GM11168 (cell line): ENCODE measurements around the gene TGM3.

ENCODE experiments used
- in situ Hi-C: fragments of 300-500 bp; cut with MboI; formaldehyde crosslinking; loops from one replicate; pipeline ENCODE4 v1.12.0; 2022; ENCODE audit warnings: low sequenced_read_pairs; ENCODE audit not compliant: unreplicated experiment

TGM3 gene

DNA sequence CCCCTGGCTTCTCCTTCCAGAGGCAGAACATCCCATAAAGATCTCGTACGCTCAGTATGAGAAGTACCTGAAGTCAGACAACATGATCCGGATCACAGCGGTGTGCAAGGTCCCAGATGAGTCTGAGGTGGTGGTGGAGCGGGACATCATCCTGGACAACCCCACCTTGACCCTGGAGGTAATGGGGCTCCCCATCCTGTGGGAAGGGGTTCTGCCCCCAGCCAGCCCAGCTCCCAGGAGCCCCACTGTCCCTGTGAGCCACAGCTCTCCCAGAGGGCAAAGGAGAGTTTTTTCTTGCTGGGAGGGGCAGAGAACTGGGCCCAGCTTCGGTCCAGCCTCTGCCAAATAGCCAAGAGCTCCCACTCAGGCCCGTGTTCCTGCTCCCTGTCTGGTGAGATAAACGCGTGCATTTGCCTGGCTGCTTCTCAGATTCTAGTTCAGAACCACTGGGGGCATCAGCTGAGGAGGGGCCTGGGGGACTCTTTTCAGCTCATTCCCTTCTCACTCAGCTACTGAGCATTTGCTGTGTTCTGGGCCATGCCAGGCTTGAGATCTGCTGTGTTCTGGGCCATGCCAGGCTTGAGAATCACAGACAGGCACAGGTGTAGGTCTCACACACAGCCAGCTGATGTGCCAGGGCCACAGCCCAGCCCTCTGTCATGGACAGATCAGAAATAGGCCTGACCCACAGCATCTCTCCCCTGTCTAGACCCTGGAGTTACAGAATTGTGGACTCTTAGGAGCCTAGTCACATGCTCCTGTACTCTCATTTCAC lies 39.5 kb downstream of the TGM3 start:
- in situ Hi-C loops = no loop called here

DNA sequence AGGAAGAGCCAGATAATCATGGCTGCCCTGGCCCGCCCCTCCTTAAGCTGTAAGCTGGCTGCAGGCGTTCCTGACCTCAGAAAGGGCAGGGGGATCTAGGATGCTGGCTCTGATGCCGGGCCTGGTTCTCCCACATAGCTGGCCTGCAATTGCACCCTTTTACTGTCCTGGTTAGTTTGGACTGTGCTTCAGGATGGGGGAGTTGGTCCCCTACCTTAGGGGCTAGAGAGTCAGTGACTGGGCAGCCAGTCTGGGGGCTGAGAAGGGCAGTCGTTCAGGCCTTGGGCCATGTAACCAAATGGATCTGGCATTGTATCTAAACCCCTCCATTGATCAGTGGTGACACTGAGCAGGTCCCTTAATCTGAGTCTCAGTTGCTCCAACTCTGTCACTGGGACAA lies 40.7 kb downstream of the TGM3 start:
- in situ Hi-C loops = no loop called here

DNA sequence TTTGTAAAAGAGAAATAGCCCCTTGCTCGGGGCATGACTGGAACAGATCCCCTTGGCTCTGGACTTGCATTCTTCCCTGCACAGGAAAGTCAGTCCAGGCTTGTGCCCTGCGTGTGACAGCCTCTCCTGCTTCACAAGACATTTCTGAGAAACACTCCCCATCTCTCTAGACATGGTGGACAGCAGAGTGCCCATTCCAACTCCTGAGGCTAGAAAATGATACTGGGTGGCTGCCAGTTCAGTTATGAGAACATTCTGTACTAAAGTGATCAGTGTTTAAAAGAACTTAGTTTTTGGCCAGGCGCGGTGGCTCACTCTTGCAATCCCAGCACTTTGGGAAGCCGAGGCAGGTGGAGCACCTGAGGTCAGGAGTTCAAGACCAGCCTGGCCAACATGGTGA lies 41.3 kb downstream of the TGM3 start:
- in situ Hi-C loops = no loop called here

DNA sequence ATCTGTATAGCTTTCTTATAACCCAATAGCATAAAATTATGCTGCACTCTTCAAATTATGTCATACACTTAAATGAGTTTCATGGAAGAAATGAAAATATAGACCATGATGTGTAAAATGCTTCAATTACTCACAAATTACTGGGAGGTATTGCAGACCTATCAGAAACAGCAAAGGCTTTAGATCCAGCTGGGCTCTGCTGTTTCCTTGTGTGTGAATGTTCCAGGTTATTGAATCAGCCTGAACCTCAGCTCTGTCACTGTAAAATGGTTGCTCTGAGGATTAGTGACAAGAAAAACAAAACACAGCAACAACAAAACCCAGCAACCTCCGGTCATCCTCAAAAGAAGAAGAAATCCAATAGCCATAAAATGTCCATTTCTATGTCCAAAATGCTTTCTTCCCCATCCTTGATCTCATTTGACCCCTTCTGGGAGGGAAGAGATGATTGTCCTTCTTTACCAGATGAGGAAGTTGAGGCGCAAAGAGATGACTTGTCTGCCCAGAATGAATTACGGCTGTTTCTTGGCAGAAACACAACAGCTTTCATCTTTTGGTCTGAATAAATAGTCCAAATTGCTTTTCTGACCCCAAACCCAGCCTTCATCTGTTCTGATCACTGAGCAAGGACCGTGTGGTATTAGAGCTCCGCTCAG lies 42.7 kb downstream of the TGM3 start:
- in situ Hi-C loops = no loop called here

DNA sequence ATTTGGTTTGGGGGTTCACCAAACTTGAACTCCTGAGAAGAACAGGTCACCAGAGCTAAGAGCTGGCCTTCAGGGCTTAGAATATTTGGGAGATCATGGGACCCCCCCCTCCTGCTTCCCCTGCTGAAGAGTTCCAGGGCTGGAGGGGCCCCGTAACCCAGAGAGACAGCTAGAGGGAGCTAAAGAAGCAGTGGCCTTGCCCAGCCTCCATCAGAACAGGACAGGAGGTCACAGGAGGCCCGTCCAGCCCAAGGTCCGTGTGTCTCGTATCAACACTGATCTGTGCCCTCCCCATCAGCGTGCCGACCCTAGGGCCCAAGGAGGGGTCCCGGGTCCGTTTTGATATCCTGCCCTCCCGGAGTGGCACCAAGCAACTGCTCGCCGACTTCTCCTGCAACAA lies 44.3 kb downstream of the TGM3 start:
- in situ Hi-C loops = no loop called here

- in situ Hi-C loops = no loop called here
Measured at GRCh38 chr20:2340823-2341222, 45.0 kb downstream of the TGM3 start.

- in situ Hi-C loops = no loop called here
Measured at GRCh38 chr20:2341336-2341735, 45.5 kb downstream of the TGM3 start.

GRCh38 chr20:2342243-2342642 lies 46.4 kb downstream of the TGM3 start:
- in situ Hi-C loops = no loop called here

DNA sequence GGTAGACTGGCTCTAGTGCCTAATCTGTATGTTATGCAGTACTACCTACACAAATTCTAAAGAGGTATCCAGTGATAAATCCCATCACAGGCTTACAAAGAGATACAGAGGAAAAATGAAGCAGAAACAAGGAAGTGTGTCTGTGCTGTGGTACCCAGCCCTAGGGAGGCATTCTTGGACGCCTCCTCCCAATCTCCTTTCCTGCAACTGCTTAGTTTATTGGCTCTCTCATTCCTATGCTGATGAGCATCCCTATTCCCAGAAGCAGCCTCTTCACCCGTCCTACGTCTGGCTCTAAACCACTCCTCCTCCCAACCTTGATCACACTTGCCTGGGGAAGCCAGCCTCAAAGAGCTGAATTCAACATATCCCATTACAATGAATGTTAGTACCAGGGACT lies 50.4 kb downstream of the TGM3 start:
- in situ Hi-C loops = no loop called here

DNA sequence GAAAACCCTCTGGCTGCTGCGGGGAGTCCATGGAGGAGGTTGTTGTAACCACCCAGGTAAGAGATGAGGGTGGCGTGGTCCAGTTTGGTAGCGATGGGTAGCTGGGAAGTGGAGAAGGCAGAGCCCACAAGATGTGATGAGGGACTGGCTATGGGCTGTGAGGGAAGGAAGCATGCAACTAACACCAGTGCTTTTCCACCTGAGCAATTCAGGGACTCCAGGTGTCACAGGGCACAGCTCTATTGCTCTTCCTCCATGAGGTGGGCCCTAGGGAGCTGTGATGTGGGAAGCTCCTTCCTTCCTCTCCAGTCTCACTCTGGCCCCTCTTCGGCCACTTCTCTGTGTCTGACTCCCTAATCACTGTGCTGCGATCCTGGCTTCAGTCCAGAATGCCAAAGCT lies 52.5 kb downstream of the TGM3 start:
- in situ Hi-C loops = no loop called here

DNA sequence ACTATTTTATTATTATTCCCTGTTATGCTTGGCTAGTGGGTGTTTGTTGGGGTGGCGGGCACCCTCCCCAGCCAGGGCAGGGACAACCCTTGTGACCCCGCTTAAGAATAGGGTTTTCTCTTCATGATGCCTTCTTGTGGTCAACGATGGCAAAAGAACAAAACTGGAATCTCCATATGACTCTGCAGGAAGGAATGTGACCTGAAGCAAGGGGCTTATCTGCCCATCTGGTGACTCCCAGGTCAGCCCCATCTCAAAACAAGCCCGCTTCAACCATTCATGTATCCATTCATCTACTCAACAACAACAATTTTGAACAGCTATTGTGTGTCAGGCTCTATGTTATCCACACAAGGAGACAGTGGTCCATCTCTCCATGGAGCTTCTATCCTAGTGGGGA lies 54.0 kb downstream of the TGM3 start:
- in situ Hi-C loops = no loop called here

- in situ Hi-C loops = no loop called here
Measured at GRCh38 chr20:2350606-2351005, 54.8 kb downstream of the TGM3 start.

DNA sequence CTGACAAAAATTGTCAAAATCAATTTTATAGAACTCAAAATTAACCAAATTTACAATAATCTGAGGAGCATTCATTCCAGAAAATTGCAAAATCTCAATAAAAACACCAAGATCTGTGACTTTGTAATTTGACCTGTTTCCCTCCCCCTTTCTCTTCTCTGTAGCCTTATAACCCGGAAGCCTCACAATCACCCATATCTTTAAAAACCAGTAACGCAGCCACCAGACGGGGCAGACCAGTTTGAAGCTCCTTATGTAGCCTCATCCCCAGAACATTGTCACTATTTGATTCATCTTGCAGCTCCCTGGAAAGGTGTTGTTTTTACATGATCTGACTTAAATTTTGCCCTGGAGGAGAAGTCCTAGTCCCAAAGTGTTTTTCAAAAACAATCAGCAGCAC lies 57.4 kb downstream of the TGM3 start:
- in situ Hi-C loops = no loop called here

- in situ Hi-C loops = no loop called here
Measured at GRCh38 chr20:2357114-2357513, 61.3 kb downstream of the TGM3 start.

GRCh38 chr20:2358006-2358405 lies 62.2 kb downstream of the TGM3 start:
- in situ Hi-C loops = no loop called here

DNA sequence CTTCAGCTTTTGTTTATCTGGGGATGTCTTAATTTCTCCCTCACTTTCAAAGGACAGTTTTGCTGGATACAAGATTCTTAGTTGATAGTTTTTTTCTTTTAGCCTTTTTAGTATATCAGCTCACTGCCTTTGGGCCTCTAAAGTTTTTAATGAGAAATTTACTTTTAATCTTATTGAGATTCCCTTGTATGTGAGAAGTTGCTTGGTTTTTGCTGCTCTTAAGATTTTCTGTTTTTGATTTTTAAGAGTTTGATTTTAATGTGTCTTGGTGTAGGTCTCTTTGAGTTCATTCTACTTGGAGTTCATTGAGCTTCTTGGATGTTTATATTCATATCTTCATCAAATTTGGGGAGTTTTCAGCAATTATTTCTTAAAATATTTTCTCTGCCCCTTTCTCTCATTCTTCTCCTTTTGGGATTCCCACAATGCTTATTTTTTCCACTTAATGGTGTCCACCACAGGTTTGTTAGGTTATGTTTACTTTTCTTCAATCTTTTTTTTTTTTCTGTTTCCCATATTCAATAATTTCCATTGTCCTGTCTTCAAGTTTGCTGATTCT lies 65.3 kb downstream of the TGM3 start:
- in situ Hi-C loops = no loop called here

- in situ Hi-C loops = no loop called here
Measured at GRCh38 chr20:2363187-2363586, 67.4 kb downstream of the TGM3 start.

- in situ Hi-C loops = no loop called here
Measured at GRCh38 chr20:2363587-2363986, 67.8 kb downstream of the TGM3 start.

DNA sequence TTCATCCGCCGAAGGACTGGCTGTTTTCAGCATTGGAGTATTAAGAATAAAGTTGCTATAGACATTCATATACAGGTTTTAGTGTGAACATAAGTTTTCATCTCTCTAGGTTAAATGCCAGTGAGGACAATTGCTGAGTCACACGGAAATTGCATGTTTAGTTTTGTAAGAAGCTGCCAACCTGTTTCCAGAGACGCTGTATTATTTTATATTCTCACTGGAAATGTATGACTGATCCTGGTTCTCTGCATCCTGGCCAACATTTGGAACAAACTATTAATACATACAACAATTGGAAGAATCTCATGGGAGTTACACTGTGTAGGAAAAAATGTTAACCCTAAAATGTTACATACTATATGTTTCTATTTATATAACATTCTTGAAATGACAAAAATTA lies 68.2 kb downstream of the TGM3 start:
- in situ Hi-C loops = no loop called here

- in situ Hi-C loops = no loop called here
Measured at GRCh38 chr20:2365091-2365490, 69.3 kb downstream of the TGM3 start.

DNA sequence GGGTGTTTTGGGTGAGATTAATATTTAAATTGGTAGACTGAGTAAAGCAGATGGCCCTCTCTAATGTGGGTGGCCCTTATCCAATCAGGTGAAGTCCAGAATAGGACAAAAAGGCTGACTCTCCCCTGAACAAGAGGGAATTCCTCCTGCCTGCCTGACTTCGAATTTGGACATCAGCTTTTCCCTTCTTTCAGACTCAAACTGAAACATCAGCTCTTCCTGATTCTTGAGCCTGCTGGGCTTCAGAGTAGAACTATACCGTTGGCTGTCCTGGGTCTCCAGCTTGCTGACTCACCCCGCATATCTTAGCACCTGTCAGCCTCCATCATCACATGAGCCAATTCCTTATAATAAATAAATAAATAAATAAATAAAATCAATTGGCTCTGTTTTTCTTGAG lies 69.9 kb downstream of the TGM3 start:
- in situ Hi-C loops = no loop called here

- in situ Hi-C loops = no loop called here
Measured at GRCh38 chr20:2368621-2369020, 72.8 kb downstream of the TGM3 start.
